HG03460 (cell line): ENCODE measurements around the gene DIPK2B.

Experiments used
- ATAC-seq: cut with Tn5 transposase; IDR thresholded peaks from one replicate; pipeline ENCODE4 v1.9.1; 2021; ENCODE audit not compliant: unreplicated experiment

DIPK2B gene

DNA sequence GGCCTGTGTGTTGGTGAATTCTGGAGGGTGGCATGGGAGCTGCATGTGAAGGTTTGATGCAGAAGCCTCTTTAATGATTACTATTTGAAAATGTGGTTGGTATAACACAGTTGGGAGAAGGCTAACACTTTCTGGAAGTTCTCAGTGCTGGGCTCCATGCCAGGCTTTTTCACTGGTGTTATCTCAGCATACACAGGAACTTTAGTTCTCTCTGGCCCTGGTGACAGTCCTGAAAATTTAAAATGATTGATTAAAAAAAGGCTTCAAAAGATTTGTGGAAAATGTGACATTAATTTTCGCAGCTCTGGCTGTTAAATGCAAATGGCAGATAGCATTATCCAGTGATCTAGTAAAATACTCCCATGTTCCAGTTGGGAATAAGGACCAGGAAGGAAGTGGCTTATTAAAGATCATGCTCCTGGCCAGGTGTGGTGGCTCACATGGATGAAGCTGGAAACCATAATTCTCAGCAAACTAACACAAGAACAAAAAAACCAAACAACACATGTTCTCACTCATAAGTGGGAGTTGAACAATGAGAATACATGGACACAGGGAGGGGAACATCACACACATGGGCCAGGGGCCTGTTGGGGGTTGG, 36.6 kb downstream of the DIPK2B start:
- no peak for ATAC-seq

- ATAC-seq, result no peak
These were observed 43.0 kb downstream of the DIPK2B start for GRCh38 chrX:45157647-45158046.

DNA sequence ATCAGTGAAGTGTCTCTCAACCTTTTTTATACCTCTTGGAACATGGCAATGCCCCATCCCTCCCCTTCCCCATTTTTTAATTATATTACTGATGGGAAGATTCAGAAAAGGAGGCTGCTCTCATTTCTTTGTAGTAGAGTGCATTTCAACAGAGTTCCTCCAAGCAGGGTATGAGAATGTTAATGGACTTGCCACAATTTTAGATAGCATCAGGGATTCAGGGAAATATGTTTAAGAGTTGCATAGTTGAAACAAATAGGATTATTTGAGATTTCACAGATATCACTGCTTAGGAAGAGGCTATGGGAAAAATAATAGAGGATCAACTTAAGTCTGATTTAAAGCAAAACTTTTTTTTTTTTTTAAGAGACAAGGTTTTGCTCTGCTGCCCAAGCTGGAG, 46.2 kb downstream of the DIPK2B start:
- no peak for ATAC-seq

DNA sequence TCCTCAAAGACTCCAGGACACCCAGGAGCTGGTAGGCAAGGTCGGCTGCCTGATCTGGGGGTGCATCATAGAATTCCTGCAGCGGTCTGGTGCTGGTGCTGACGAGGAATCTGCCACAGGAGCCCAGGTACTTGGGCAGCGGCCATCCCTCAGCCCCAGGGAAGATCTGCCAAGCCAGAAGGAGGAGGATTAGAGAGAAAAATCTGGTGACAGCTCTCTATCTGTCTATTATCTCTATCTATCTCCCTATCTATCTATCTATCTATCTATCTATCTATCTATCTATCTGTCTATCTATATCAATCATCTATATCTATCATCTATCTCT, 46.7 kb downstream of the DIPK2B start:
- no peak for ATAC-seq
